ENCODE results near the gene CNIH2. TPM values are rescaled to one million over a fixed set of nuclear protein-coding genes. Genes with fewer than 3 reads are reported as not detected.

The CNIH2 gene
- total and polyA plus RNA-seq, 9 of the 15 experiments (the other 6 are each of a cell fraction or from before 2014, with no cell fraction given) = 0.26 to 0.89 (median 0.40) TPM; not detected in 4

- TF ChIP-seq ARID4B (CRISPR knock-in tag; IDR thresholded peaks at IDR 0.05) (peak; percentile 67; the same call in 1 of the 2 replicates), JUND (IDR thresholded peaks at IDR 0.05; ENCODE audit: borderline replicate concordance, low read depth, low read length) (0 out of 2 replicates have a peak, but pooled peaks have one; percentile 1), JUND (tag; IDR thresholded peaks at IDR 0.05; ENCODE audit: borderline replicate concordance, low read depth, low read length) (no peak; the same call in 2 of the 3 replicates), RNF2 (IDR thresholded peaks at IDR 0.05) (0 out of 2 replicates have a peak, but pooled peaks have one; percentile 50), ID3 (CRISPR knock-in tag; IDR thresholded peaks at IDR 0.05) (no peak), ID3 (tag; IDR thresholded peaks at IDR 0.05) (0 out of 2 replicates have a peak, but pooled peaks have one; percentile 62), POU5F1 (IDR thresholded peaks at IDR 0.05; ENCODE audit: borderline replicate concordance, low read depth, low read length, partially characterized antibody) (no peak), DLX4 (CRISPR knock-in tag; IDR thresholded peaks at IDR 0.05) (no peak), CTCF (IDR thresholded peaks at IDR 0.05 in 2 of 3, conservative IDR thresholded peaks at IDR 0.05 in 1 of 3; ENCODE audit: insufficient read depth in 2 of 3, low read depth in 1 of 3, low read length in 3 of 3) (peak; percentile 11 to 97 (median 96); a peak in 5 of 6 replicates), ZNF740 (CRISPR knock-in tag; IDR thresholded peaks at IDR 0.05) (no peak), ZNF740 (tag; IDR thresholded peaks at IDR 0.05) (no peak), STAT5B (CRISPR knock-in tag; IDR thresholded peaks at IDR 0.05) (no peak), PPARD (CRISPR knock-in tag; IDR thresholded peaks at IDR 0.05) (no peak), MAFG (tag; conservative IDR thresholded peaks at IDR 0.05) (no peak), RAD51 (IDR thresholded peaks at IDR 0.05; ENCODE audit: borderline replicate concordance, low read depth) (no peak), POLR2G (IDR thresholded peaks at IDR 0.05; ENCODE audit: low read depth, low read length) (peak; percentile 69), NR2C2 (CRISPR knock-in tag; IDR thresholded peaks at IDR 0.05) (peak; percentile 40), NR2C2 (tag; IDR thresholded peaks at IDR 0.05) (no peak), CHD2 (IDR thresholded peaks at IDR 0.05; ENCODE audit: low read depth, low read length) (no peak)
Observed at GRCh38 chr11:66311965-66312548, 34.1 kb downstream of the CNIH2 start (continued).

Measured in K562 (cell line).